ENCODE results near the gene SH2D4B.
A peak's percentile ranks its signal among the peaks of the same experiment; 100 is the strongest.
"Not testable (repeated sequence)": the region's sequence is repeated elsewhere in the genome, so short reads cannot be mapped to it uniquely, and the experiment has no call there.

Gene SH2D4B

GRCh38 chr10:80530816-80531215, 6.9 kb upstream of the SH2D4B start:
- H3K36me3 ChIP-seq (ENCODE audit: insufficient read depth, low read depth, low read length) = no peaks in the 10 kb centered on the region
- H3K27me3 ChIP-seq (ENCODE audit: insufficient read depth, low read length) = no peaks in the 10 kb centered on the region
- H3K4me3 ChIP-seq (ENCODE audit: low read length) = peak overlapping the region; percentile 33; the same call in 1 of the 2 replicates
- H3K9ac ChIP-seq (ENCODE audit: low read depth, low read length) = no peak overlapping the region; the same call in 1 of the 2 replicates
- no peak overlapping the region for H3K27ac ChIP-seq (ENCODE audit: low read length)
- H3K9me3 ChIP-seq (ENCODE audit: insufficient read depth, low read depth, low read length) = peaks cover 4% of the 10 kb centered on the region; the same call in 1 of the 2 replicates
- peaks cover 5% of the 10 kb centered on the region for H3K4me1 ChIP-seq (ENCODE audit: insufficient read depth, low read length)

GRCh38 chr10:80532571-80532970, 5.1 kb upstream of the SH2D4B start:
- H3K4me3 ChIP-seq (ENCODE audit: low read length) = no peak overlapping the region
- peaks cover 4% of the 10 kb centered on the region; the same call in 1 of the 2 replicates for H3K9me3 ChIP-seq (ENCODE audit: insufficient read depth, low read depth, low read length)
- peaks cover 5% of the 10 kb centered on the region for H3K4me1 ChIP-seq (ENCODE audit: insufficient read depth, low read length)
- no peak overlapping the region for H3K9ac ChIP-seq (ENCODE audit: low read depth, low read length)
- H3K36me3 ChIP-seq (ENCODE audit: insufficient read depth, low read depth, low read length) = no peaks in the 10 kb centered on the region
- no peak overlapping the region for H3K27ac ChIP-seq (ENCODE audit: low read length)
- peaks cover 5% of the 10 kb centered on the region; the same call in 1 of the 2 replicates for H3K27me3 ChIP-seq (ENCODE audit: insufficient read depth, low read length)

- not testable (repeated sequence) for H3K4me1 ChIP-seq (ENCODE audit: insufficient read depth, low read length); H3K27me3 ChIP-seq (ENCODE audit: insufficient read depth, low read length); H3K9ac ChIP-seq (ENCODE audit: low read depth, low read length); H3K4me3 ChIP-seq (ENCODE audit: low read length); H3K27ac ChIP-seq (ENCODE audit: low read length); H3K36me3 ChIP-seq (ENCODE audit: insufficient read depth, low read depth, low read length); H3K9me3 ChIP-seq (ENCODE audit: insufficient read depth, low read depth, low read length)
Measured at GRCh38 chr10:80534059-80534458, 3.6 kb upstream of the SH2D4B start.

GRCh38 chr10:80534646-80535045, 3.1 kb upstream of the SH2D4B start:
- H3K4me1 ChIP-seq (ENCODE audit: insufficient read depth, low read length) = not testable (repeated sequence)

GRCh38 chr10:80535671-80536360, 1.9 kb upstream of the SH2D4B start:
- no peak overlapping the region; the same call in 1 of the 2 replicates for H3K9ac ChIP-seq (ENCODE audit: low read depth, low read length)
- no peak overlapping the region for H3K27ac ChIP-seq (ENCODE audit: low read length)

More at GRCh38 chr10:80534646-80535045, 3.1 kb upstream of the SH2D4B start:
- H3K4me3 ChIP-seq (ENCODE audit: low read length); H3K27ac ChIP-seq (ENCODE audit: low read length); H3K9me3 ChIP-seq (ENCODE audit: insufficient read depth, low read depth, low read length); H3K27me3 ChIP-seq (ENCODE audit: insufficient read depth, low read length); H3K9ac ChIP-seq (ENCODE audit: low read depth, low read length); H3K36me3 ChIP-seq (ENCODE audit: insufficient read depth, low read depth, low read length): not testable (repeated sequence)

GRCh38 chr10:80536361-80536835, 1.3 kb upstream of the SH2D4B start:
- peaks cover 4% of the 10 kb centered on the region; the same call in 1 of the 2 replicates for H3K9me3 ChIP-seq (ENCODE audit: insufficient read depth, low read depth, low read length)
- H3K4me1 ChIP-seq (ENCODE audit: insufficient read depth, low read length) = no peaks in the 10 kb centered on the region
- no peak overlapping the region for H3K27ac ChIP-seq (ENCODE audit: low read length)
- H3K27me3 ChIP-seq (ENCODE audit: insufficient read depth, low read length) = peaks cover 5% of the 10 kb centered on the region; the same call in 1 of the 2 replicates
- no peaks in the 10 kb centered on the region for H3K36me3 ChIP-seq (ENCODE audit: insufficient read depth, low read depth, low read length)
- H3K4me3 ChIP-seq (ENCODE audit: low read length) = peak overlapping the region; percentile 57; the same call in 1 of the 2 replicates
- H3K9ac ChIP-seq (ENCODE audit: low read depth, low read length) = no peak overlapping the region; the same call in 1 of the 2 replicates

More at GRCh38 chr10:80535671-80536360, 1.9 kb upstream of the SH2D4B start:
- H3K9me3 ChIP-seq (ENCODE audit: insufficient read depth, low read depth, low read length) = peaks cover 4% of the 10 kb centered on the region; the same call in 1 of the 2 replicates
- peaks cover 4% of the 10 kb centered on the region for H3K4me1 ChIP-seq (ENCODE audit: insufficient read depth, low read length)
- peaks cover 5% of the 10 kb centered on the region; the same call in 1 of the 2 replicates for H3K27me3 ChIP-seq (ENCODE audit: insufficient read depth, low read length)
- peak overlapping the region; percentile 57; the same call in 1 of the 2 replicates for H3K4me3 ChIP-seq (ENCODE audit: low read length)
- H3K36me3 ChIP-seq (ENCODE audit: insufficient read depth, low read depth, low read length) = no peaks in the 10 kb centered on the region

- no peaks in the 10 kb centered on the region for H3K36me3 ChIP-seq (ENCODE audit: insufficient read depth, low read depth, low read length)
Measured at GRCh38 chr10:80537086-80537735, 491 bp upstream of the SH2D4B start.

GRCh38 chr10:80538481-80539185, 931 bp downstream of the SH2D4B start:
- Histone ChIP-seq H3K4me1 (ENCODE audit: insufficient read depth, low read length) (no peaks in the 10 kb centered on the region), H3K27me3 (ENCODE audit: insufficient read depth, low read length) (peaks cover 5% of the 10 kb centered on the region; the same call in 1 of the 2 replicates), H3K9me3 (ENCODE audit: insufficient read depth, low read depth, low read length) (peaks cover 4% of the 10 kb centered on the region; the same call in 1 of the 2 replicates), H3K9ac (ENCODE audit: low read depth, low read length) (no peak overlapping the region), H3K4me3 (ENCODE audit: low read length) (no peak overlapping the region), H3K36me3 (ENCODE audit: insufficient read depth, low read depth, low read length) (no peaks in the 10 kb centered on the region), H3K27ac (ENCODE audit: low read length) (no peak overlapping the region)

More at GRCh38 chr10:80537086-80537735, 491 bp upstream of the SH2D4B start:
- Histone ChIP-seq H3K9ac (ENCODE audit: low read depth, low read length) (no peak overlapping the region), H3K27ac (ENCODE audit: low read length) (no peak overlapping the region), H3K9me3 (ENCODE audit: insufficient read depth, low read depth, low read length) (peaks cover 4% of the 10 kb centered on the region; the same call in 1 of the 2 replicates), H3K4me3 (ENCODE audit: low read length) (no peak overlapping the region), H3K4me1 (ENCODE audit: insufficient read depth, low read length) (no peaks in the 10 kb centered on the region), H3K27me3 (ENCODE audit: insufficient read depth, low read length) (peaks cover 5% of the 10 kb centered on the region; the same call in 1 of the 2 replicates)

GRCh38 chr10:80539421-80540031, 1.8 kb downstream of the SH2D4B start:
- Histone ChIP-seq H3K9ac (ENCODE audit: low read depth, low read length) (no peak overlapping the region), H3K36me3 (ENCODE audit: insufficient read depth, low read depth, low read length) (no peaks in the 10 kb centered on the region), H3K27me3 (ENCODE audit: insufficient read depth, low read length) (peaks cover 5% of the 10 kb centered on the region; the same call in 1 of the 2 replicates), H3K4me1 (ENCODE audit: insufficient read depth, low read length) (no peaks in the 10 kb centered on the region), H3K27ac (ENCODE audit: low read length) (no peak overlapping the region), H3K9me3 (ENCODE audit: insufficient read depth, low read depth, low read length) (peaks cover 4% of the 10 kb centered on the region; the same call in 1 of the 2 replicates), H3K4me3 (ENCODE audit: low read length) (no peak overlapping the region)

- Histone ChIP-seq H3K27ac (ENCODE audit: low read length) (no peak overlapping the region), H3K4me1 (ENCODE audit: insufficient read depth, low read length) (no peaks in the 10 kb centered on the region), H3K9ac (ENCODE audit: low read depth, low read length) (no peak overlapping the region)
Measured at GRCh38 chr10:80540136-80540535, 2.4 kb downstream of the SH2D4B start.

GRCh38 chr10:80540618-80540980, 2.9 kb downstream of the SH2D4B start:
- Histone ChIP-seq H3K27ac (ENCODE audit: low read length) (no peak overlapping the region), H3K27me3 (ENCODE audit: insufficient read depth, low read length) (peaks cover 5% of the 10 kb centered on the region; the same call in 1 of the 2 replicates), H3K4me3 (ENCODE audit: low read length) (no peak overlapping the region), H3K36me3 (ENCODE audit: insufficient read depth, low read depth, low read length) (no peaks in the 10 kb centered on the region), H3K9me3 (ENCODE audit: insufficient read depth, low read depth, low read length) (peaks cover 2% of the 10 kb centered on the region; the same call in 1 of the 2 replicates), H3K4me1 (ENCODE audit: insufficient read depth, low read length) (no peaks in the 10 kb centered on the region), H3K9ac (ENCODE audit: low read depth, low read length) (no peak overlapping the region)

More at GRCh38 chr10:80540136-80540535, 2.4 kb downstream of the SH2D4B start:
- H3K9me3 ChIP-seq (ENCODE audit: insufficient read depth, low read depth, low read length) = peaks cover 4% of the 10 kb centered on the region; the same call in 1 of the 2 replicates
- no peak overlapping the region for H3K4me3 ChIP-seq (ENCODE audit: low read length)
- H3K36me3 ChIP-seq (ENCODE audit: insufficient read depth, low read depth, low read length) = no peaks in the 10 kb centered on the region
- peaks cover 5% of the 10 kb centered on the region; the same call in 1 of the 2 replicates for H3K27me3 ChIP-seq (ENCODE audit: insufficient read depth, low read length)

Data from iPS-20b (cell line).